Parathyroid adenoma (tissue), 2 donors: Measurements from ENCODE around the gene IRAG1.

Experiments used
- H2AFZ ChIP-seq: fragments of 300-600 bp; sonication (generic); one replicate; pipeline ENCODE4 v1.7.0; 2017; ENCODE audit warnings: antibody characterized with exemption, mild to moderate bottlenecking
- H3K27ac ChIP-seq: fragments of 300-600 bp; sonication (generic); one replicate; pipeline ENCODE4 v1.7.0; 2017
- H3K27me3 ChIP-seq: fragments of 300-600 bp; sonication (generic); one replicate; pipeline ENCODE4 v1.7.0; 2017; ENCODE audit warnings: low read length; ENCODE audit not compliant: control insufficient read depth, insufficient read depth
- H3K36me3 ChIP-seq: fragments of 300-600 bp; sonication (generic); one replicate; pipeline ENCODE4 v1.7.0; 2017; ENCODE audit warnings: low read length; ENCODE audit not compliant: control insufficient read depth, insufficient read depth
- H3K4me1 ChIP-seq: fragments of 300-600 bp; sonication (generic); one replicate; pipeline ENCODE4 v1.7.0; 2017; ENCODE audit warnings: control low read depth
- H3K4me2 ChIP-seq: fragments of 300-600 bp; sonication (generic); one replicate; pipeline ENCODE4 v1.7.0; 2017; ENCODE audit warnings: low read length
- H3K4me3 ChIP-seq: fragments of 300-600 bp; sonication (generic); one replicate; pipeline ENCODE4 v1.7.0; 2017; ENCODE audit warnings: low read depth, low read length
- H3K79me2 ChIP-seq: fragments of 300-600 bp; sonication (generic); one replicate; pipeline ENCODE4 v1.7.0; 2017; ENCODE audit warnings: control low read depth
- H3K9ac ChIP-seq: fragments of 300-600 bp; sonication (generic); one replicate; pipeline ENCODE4 v1.7.0; 2017; ENCODE audit warnings: mild to moderate bottlenecking
- H3K9me3 ChIP-seq: fragments of 300-600 bp; sonication (generic); one replicate; pipeline ENCODE4 v1.7.0; 2017; ENCODE audit warnings: low read length; ENCODE audit not compliant: control insufficient read depth
- CTCF ChIP-seq: fragments of 300-600 bp; sonication (generic); IDR thresholded peaks from one replicate; pipeline ENCODE4 v1.7.0; 2017; ENCODE audit warnings: antibody characterized with exemption, mild to moderate bottlenecking
- donor health status: primary hyperparathyroidism.

IRAG1 gene

GRCh38 chr11:10645212-10645795, 48.3 kb downstream of the IRAG1 start:
- H3K4me3 ChIP-seq: no peak overlapping the region
- no peak overlapping the region for H3K4me2 ChIP-seq
- no peaks in the 10 kb centered on the region for H3K36me3 ChIP-seq
- H3K4me1 ChIP-seq: no peaks in the 10 kb centered on the region
- TF ChIP-seq CTCF: no peak
- no peaks in the 10 kb centered on the region for H3K27me3 ChIP-seq
- no peaks in the 10 kb centered on the region for H3K79me2 ChIP-seq
- H3K9me3 ChIP-seq: no peaks in the 10 kb centered on the region
- H3K9ac ChIP-seq: no peak overlapping the region
- H3K27ac ChIP-seq: no peak overlapping the region
- H2AFZ ChIP-seq: no peak overlapping the region
